ENCODE results near the gene STEEP1. TPM values are rescaled to one million over a fixed set of nuclear protein-coding genes. Genes with fewer than 3 reads are reported as not detected.

The STEEP1 gene
- polyA plus RNA-seq, 1 donor from 2014 or later: 24.0 TPM

DNA sequence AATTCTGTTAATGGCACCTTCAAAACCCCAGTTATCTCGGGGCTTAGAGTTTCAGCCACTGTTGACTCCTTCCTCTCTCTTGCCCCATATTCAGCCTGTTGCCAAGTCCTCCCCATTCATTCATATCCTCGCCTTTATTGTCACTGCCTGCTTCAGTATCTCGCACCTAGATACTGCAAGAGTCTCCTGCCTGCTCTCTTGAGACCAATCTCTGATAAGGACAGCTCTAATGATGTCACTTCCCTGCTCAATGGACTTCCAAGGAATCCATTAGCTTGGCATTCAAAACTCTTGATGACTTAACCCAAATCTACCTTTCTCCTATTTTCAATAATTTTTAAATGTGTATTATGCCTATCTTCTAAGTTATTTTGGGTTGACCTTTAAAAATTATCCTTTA, 8.0 kb upstream of the STEEP1 start:
- Mint-ChIP-seq H3K36me3 (no peaks in the 10 kb centered on the region), H3K4me3 (peak overlapping the region; percentile 86 to 96 (median 92)), H3K27ac (peak overlapping the region in 1 of 3 donors; percentile 80), H3K4me1 (peaks cover 7 to 14% (median 12%) of the 10 kb centered on the region in 3 donors), H3K27me3 (peaks cover 6% of the 10 kb centered on the region), H3K9me3 (peaks cover 0 to 1% (median 0%) of the 10 kb centered on the region in 3 donors)

DNA sequence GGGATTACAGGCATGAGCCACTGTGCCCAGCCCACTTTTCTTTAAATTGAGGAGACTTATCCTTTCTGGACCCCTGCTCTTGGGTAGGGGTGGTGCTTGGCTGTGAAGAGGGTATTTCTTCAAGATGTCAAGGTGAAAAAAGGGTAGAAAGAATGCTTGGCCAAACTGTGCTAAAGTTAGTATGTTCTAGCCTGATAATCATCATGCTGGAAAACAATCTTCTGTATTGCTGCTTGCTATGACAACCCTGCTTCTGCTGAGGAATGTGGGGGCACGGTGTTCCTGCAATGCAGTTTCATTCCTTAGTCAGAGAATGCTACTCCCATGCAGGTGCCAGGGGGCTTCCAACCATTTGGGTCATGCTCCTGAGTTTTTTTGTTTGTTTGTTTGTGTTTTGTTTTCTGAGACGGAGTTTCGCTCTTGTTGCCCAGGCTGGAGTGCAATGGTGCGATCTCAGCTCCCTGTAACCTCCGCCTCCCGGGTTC, 5.2 kb upstream of the STEEP1 start:
- Mint-ChIP-seq H3K4me3 (no peak overlapping the region), H3K27ac (peak overlapping the region in 2 of 3 donors; percentile 10 to 39), H3K36me3 (no peaks in the 10 kb centered on the region), H3K27me3 (peaks cover 8% of the 10 kb centered on the region), H3K9me3 (peaks cover 0 to 1% (median 0%) of the 10 kb centered on the region in 3 donors), H3K4me1 (peaks cover 0 to 9% (median 3%) of the 10 kb centered on the region in 3 donors)

DNA sequence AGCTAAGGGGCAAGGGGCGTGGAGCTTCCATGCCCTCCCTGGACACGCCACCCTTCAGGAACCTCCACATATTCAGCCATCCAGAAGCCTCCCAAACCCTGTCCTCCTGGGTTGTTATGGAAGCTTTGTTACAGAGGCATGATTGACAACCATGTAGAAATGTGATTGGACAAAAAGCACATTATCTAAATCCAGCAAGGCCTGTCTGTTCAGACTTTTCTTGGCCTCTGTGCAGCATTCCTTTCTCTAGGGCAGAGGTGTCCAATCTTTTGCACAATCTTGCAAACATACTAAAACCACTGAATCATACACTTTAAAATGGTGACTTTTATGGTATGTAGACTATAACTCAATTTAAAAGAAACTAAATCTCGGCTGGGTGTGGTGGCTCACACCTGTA, 12.7 kb downstream of the STEEP1 start:
- H3K27me3 Mint-ChIP-seq: no peaks in the 10 kb centered on the region
- H3K4me3 Mint-ChIP-seq: no peak overlapping the region
- H3K4me1 Mint-ChIP-seq: peaks cover 13 to 18% (median 17%) of the 10 kb centered on the region in 3 donors
- H3K36me3 Mint-ChIP-seq: peaks cover 2% of the 10 kb centered on the region
- peaks cover 0 to 2% (median 0%) of the 10 kb centered on the region in 3 donors for H3K9me3 Mint-ChIP-seq
- H3K27ac Mint-ChIP-seq: no peak overlapping the region

DNA sequence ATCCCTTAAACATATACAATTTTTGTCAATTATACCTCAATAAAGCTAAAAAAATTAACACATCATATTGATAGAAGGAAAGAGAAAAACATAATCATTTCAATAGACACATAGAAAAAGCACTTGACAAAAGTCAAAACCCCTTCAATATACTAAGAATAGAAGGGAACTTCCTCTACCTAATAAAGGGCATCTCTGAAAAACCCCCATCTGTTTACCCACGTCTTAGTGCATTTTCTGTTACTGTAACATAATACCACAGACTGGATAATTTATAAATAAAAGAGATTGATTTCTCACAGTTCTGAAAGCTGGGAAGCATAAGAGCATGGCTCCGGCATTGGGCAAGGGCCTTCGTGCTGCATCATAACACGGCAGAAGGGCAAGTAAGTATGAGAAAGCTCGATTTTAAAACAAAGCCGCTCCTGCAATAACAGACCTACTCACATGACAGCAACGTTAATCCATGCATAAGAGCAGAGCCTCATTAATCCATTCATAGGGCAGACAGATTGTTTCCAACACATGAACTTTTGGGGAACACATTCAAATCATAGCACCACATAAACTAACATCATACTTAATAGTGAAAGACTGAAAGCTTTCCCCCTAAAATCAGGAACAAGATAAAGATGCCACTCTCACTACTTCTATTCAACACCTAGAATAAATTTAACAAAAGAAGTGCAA, 15.7 kb downstream of the STEEP1 start:
- H3K27ac Mint-ChIP-seq: peak overlapping the region; percentile 5 to 75 (median 25)
- H3K27me3 Mint-ChIP-seq: no peaks in the 10 kb centered on the region
- peaks cover 1% of the 10 kb centered on the region for H3K36me3 Mint-ChIP-seq
- H3K4me1 Mint-ChIP-seq: peaks cover 11 to 18% (median 17%) of the 10 kb centered on the region in 3 donors
- H3K9me3 Mint-ChIP-seq: no peaks in the 10 kb centered on the region
- H3K4me3 Mint-ChIP-seq: peak overlapping the region; percentile 7 to 84 (median 42)

- H3K27me3 Mint-ChIP-seq: no peaks in the 10 kb centered on the region
- peaks cover 0 to 2% (median 2%) of the 10 kb centered on the region in 3 donors for H3K4me1 Mint-ChIP-seq
- peaks cover 2% of the 10 kb centered on the region for H3K36me3 Mint-ChIP-seq
- no peak overlapping the region for H3K4me3 Mint-ChIP-seq
- peak overlapping the region in 1 of 3 donors; percentile 8 for H3K27ac Mint-ChIP-seq
- H3K9me3 Mint-ChIP-seq: no peaks in the 10 kb centered on the region
These were observed 24.0 kb downstream of the STEEP1 start for GRCh38 chrX:119541188-119541587.

GRCh38 chrX:119539872-119540271, 25.3 kb downstream of the STEEP1 start:
- Mint-ChIP-seq H3K4me3 (no peak overlapping the region), H3K27me3 (no peaks in the 10 kb centered on the region), H3K27ac (no peak overlapping the region), H3K36me3 (peaks cover 2% of the 10 kb centered on the region), H3K4me1 (peaks cover 0 to 2% (median 2%) of the 10 kb centered on the region in 3 donors), H3K9me3 (no peaks in the 10 kb centered on the region)

GRCh38 chrX:119537487-119537886, 27.7 kb downstream of the STEEP1 start:
- H3K9me3 Mint-ChIP-seq: no peaks in the 10 kb centered on the region
- H3K27ac Mint-ChIP-seq: no peak overlapping the region
- peaks cover 0 to 2% (median 2%) of the 10 kb centered on the region in 3 donors for H3K4me1 Mint-ChIP-seq
- H3K27me3 Mint-ChIP-seq: no peaks in the 10 kb centered on the region
- H3K4me3 Mint-ChIP-seq: no peak overlapping the region
- H3K36me3 Mint-ChIP-seq: no peaks in the 10 kb centered on the region

- H3K4me1 Mint-ChIP-seq: peaks cover 12 to 19% (median 16%) of the 10 kb centered on the region in 3 donors
- no peaks in the 10 kb centered on the region for H3K36me3 Mint-ChIP-seq
- H3K4me3 Mint-ChIP-seq: peak overlapping the region in 3 of 4 donors; percentile 44 to 88 (median 65)
- H3K9me3 Mint-ChIP-seq: no peaks in the 10 kb centered on the region
- H3K27ac Mint-ChIP-seq: peak overlapping the region; percentile 2 to 85 (median 54)
- H3K27me3 Mint-ChIP-seq: peaks cover 2% of the 10 kb centered on the region
These were observed 35.6 kb downstream of the STEEP1 start for GRCh38 chrX:119529345-119530276.

DNA sequence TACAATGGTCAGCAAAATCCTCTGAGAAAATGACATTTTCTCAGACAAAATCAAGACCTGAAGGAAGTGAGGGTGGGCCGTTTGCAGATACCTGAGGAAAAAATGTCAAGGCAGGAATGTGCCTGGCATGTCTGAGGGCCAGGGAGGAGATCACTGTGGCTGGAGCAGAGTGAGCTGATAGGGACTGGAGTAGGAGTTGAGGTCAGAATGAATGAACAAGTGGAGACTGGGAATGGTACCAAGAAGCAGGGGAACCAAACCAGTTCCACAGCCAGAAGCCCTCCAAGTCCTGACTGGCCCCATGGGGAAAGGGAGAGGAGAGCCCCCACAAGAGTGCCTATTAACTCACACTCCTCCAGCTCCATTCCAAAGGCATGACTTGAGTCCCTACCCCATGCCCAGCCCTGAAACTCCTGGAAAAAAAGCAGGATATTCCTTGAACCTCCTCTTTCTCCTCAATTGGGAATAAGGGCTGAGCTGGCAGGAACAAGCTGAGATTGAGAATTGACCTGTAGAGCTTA, 41.5 kb downstream of the STEEP1 start:
- no peaks in the 10 kb centered on the region for H3K4me1 Mint-ChIP-seq
- no peak overlapping the region for H3K27ac Mint-ChIP-seq
- no peak overlapping the region for H3K4me3 Mint-ChIP-seq
- H3K27me3 Mint-ChIP-seq: peaks cover 5% of the 10 kb centered on the region
- no peaks in the 10 kb centered on the region for H3K36me3 Mint-ChIP-seq
- no peaks in the 10 kb centered on the region for H3K9me3 Mint-ChIP-seq

- H3K4me3 Mint-ChIP-seq: peak overlapping the region in 1 of 4 donors; percentile 38
- peaks cover 5% of the 10 kb centered on the region for H3K27me3 Mint-ChIP-seq
- H3K9me3 Mint-ChIP-seq: no peaks in the 10 kb centered on the region
- no peaks in the 10 kb centered on the region for H3K36me3 Mint-ChIP-seq
- H3K4me1 Mint-ChIP-seq: peaks cover 2 to 3% (median 2%) of the 10 kb centered on the region in 3 donors
- H3K27ac Mint-ChIP-seq: no peak overlapping the region
These were observed 44.0 kb downstream of the STEEP1 start for GRCh38 chrX:119521246-119521645.

GRCh38 chrX:119518371-119518770, 46.8 kb downstream of the STEEP1 start:
- Mint-ChIP-seq H3K27me3 (peaks cover 6% of the 10 kb centered on the region), H3K9me3 (no peaks in the 10 kb centered on the region), H3K27ac (peak overlapping the region in 1 of 3 donors; percentile 2), H3K36me3 (no peaks in the 10 kb centered on the region), H3K4me3 (no peak overlapping the region), H3K4me1 (peaks cover 2 to 6% (median 5%) of the 10 kb centered on the region in 3 donors)

GRCh38 chrX:119516157-119516702, 49.0 kb downstream of the STEEP1 start:
- no peaks in the 10 kb centered on the region for H3K9me3 Mint-ChIP-seq
- no peaks in the 10 kb centered on the region for H3K36me3 Mint-ChIP-seq
- peaks cover 2 to 6% (median 5%) of the 10 kb centered on the region in 3 donors for H3K4me1 Mint-ChIP-seq
- no peak overlapping the region for H3K4me3 Mint-ChIP-seq
- H3K27me3 Mint-ChIP-seq: peaks cover 6% of the 10 kb centered on the region
- no peak overlapping the region for H3K27ac Mint-ChIP-seq

- no peaks in the 10 kb centered on the region for H3K9me3 Mint-ChIP-seq
- H3K36me3 Mint-ChIP-seq: no peaks in the 10 kb centered on the region
- peaks cover 2 to 6% (median 5%) of the 10 kb centered on the region in 3 donors for H3K4me1 Mint-ChIP-seq
- peaks cover 3% of the 10 kb centered on the region for H3K27me3 Mint-ChIP-seq
- no peak overlapping the region for H3K27ac Mint-ChIP-seq
- no peak overlapping the region for H3K4me3 Mint-ChIP-seq
These were observed 52.9 kb downstream of the STEEP1 start for GRCh38 chrX:119512146-119512800.

DNA sequence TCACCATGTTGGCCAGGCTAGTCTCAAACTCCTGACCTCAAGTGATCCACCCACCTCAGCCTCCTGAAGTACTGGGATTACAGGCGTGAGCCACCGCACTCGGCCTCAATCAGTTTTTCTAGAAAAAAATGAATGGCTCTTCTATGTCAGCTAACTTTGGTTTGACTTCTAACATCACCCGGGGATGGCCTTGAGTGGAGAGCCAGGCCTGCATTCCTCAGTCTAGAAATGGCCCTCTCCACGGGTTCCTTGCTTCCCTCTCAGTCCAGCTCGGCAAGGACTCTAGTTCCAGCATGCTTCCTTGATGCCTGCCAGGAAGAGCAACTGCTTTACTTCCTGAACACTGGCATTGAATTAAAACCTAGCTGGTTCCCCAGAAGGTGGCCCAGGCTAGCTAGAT, 58.0 kb downstream of the STEEP1 start:
- Mint-ChIP-seq H3K4me1 (no peaks in the 10 kb centered on the region), H3K27me3 (peaks cover 2% of the 10 kb centered on the region), H3K36me3 (no peaks in the 10 kb centered on the region), H3K4me3 (no peak overlapping the region), H3K9me3 (no peaks in the 10 kb centered on the region), H3K27ac (peak overlapping the region in 1 of 3 donors; percentile 28)
